ENCODE data around the gene CARMIL1. TPM values are rescaled to one million over a fixed set of nuclear protein-coding genes. Genes with fewer than 3 reads are reported as not detected.

The CARMIL1 gene
- polyA plus RNA-seq, 1 of the 3 experiments (the other 2 are of a cell fraction) = 1.7 TPM

DNA sequence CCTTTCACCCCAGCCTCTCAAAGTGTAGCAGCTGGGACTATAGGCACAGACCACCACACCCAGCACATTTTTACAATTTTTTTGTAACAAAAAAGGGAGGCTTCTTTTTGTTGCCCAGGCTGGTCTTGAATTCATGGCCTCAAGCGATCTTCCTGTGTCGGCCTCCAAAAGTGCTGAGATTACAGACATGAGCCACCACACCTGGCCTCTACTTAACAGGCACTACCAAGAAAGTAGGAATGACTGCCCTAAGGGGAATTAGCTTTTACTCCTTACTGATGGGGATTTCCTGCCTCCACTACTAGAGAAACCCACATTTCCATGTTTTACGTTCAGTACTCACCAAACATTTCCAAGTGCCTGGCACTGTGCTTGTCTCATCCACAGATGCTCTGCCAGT, 109.6 kb downstream of the CARMIL1 start:
- TF ChIP-seq RAD21 (IDR thresholded peaks at IDR 0.05; ENCODE audit: low read length) = no peak
- no peak for TF ChIP-seq RFX5 (IDR thresholded peaks at IDR 0.05; ENCODE audit: low read length)
- TF ChIP-seq MEF2A (IDR thresholded peaks at IDR 0.05; ENCODE audit: borderline replicate concordance, low read depth) = no peak
- no peak for TF ChIP-seq YY1 (IDR thresholded peaks at IDR 0.05; ENCODE audit: low read depth)
- TF ChIP-seq, protein P1, sequence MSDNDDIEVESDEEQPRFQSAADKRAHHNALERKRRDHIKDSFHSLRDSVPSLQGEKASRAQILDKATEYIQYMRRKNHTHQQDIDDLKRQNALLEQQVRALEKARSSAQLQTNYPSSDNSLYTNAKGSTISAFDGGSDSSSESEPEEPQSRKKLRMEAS (IDR thresholded peaks at IDR 0.05; ENCODE audit: low read depth) = no peak
- TF ChIP-seq MXI1 (IDR thresholded peaks at IDR 0.05; ENCODE audit: low read depth, low read length) = no peak
- no peak for TF ChIP-seq POLR2AphosphoS5 (IDR thresholded peaks at IDR 0.05; ENCODE audit: low read depth, low read length)
- H3K9me2 ChIP-seq = no peaks in the 10 kb centered on the region
- H2AFZ ChIP-seq (ENCODE audit: low read depth) = no peak overlapping the region
- no peaks in the 10 kb centered on the region; the same call in 1 of the 2 replicates for H3K9me3 ChIP-seq
- 81% methylated on average over 3 of the region's 3 CpGs for WGBS (ENCODE audit: low lambda C conversion rate)
- no peak overlapping the region for H3K27ac ChIP-seq (ENCODE audit: low read depth in 2 of 2, low read length in 1 of 2)
- ChIA-PET POLR2A (no interaction called here), CTCF (interaction anchor here (0.9 to 1.2 kb wide), 3 partner anchors 16 to 33 kb away, joined by 3 read pairs; no protein-coding TSS in a partner anchor)
- H4K20me1 ChIP-seq (ENCODE audit: insufficient read depth) = no peaks in the 10 kb centered on the region
- H3K79me2 ChIP-seq (ENCODE audit: insufficient read depth) = no peaks in the 10 kb centered on the region
- H3F3A ChIP-seq (replicated peaks; ENCODE audit: insufficient read depth) = no peaks in the 10 kb centered on the region
- H3K27me3 ChIP-seq (ENCODE audit: insufficient read depth) = no peaks in the 10 kb centered on the region
- no peaks in the 10 kb centered on the region for H3K36me3 ChIP-seq (replicated peaks in 1 of 2; ENCODE audit: control insufficient read depth in 1 of 2, insufficient read depth in 2 of 2, low read length in 1 of 2)
- no peak overlapping the region for H3K9ac ChIP-seq
- H3K4me1 ChIP-seq (ENCODE audit: control insufficient read depth in 1 of 2, insufficient read depth in 2 of 2, low read depth in 1 of 2, low read length in 1 of 2) = no peaks in the 10 kb centered on the region
- H3K4me2 ChIP-seq = no peak overlapping the region
- H3K4me3 ChIP-seq (ENCODE audit: low read depth in 2 of 2, low read length in 1 of 2) = no peak overlapping the region
- DNase-seq = no peak

DNA sequence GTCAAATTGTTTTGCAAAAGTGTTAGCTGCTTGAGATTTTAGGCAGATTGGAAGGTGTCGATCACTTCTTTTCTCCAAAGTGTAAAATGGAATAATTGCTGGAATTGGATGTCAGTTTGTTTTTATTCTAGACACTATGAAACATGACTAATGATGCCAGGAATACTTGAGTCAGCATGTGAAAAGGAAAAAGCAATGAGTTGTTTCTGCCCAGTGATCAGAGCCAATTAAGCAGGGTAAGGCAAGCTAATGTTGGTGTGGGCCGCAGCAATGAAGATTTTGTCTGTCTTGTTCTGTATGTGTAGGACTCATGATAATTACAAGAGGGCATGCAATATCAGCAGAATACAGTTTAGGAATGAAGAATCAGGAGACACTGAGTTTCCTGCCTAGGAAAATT, 110.3 kb downstream of the CARMIL1 start:
- Histone ChIP-seq H3F3A (replicated peaks; ENCODE audit: insufficient read depth) (no peaks in the 10 kb centered on the region), H3K9me3 (no peaks in the 10 kb centered on the region; the same call in 1 of the 2 replicates), H3K27ac (ENCODE audit: low read depth in 2 of 2, low read length in 1 of 2) (no peak overlapping the region), H4K20me1 (ENCODE audit: insufficient read depth) (no peaks in the 10 kb centered on the region), H3K9ac (no peak overlapping the region), H3K36me3 (replicated peaks in 1 of 2; ENCODE audit: control insufficient read depth in 1 of 2, insufficient read depth in 2 of 2, low read length in 1 of 2) (no peaks in the 10 kb centered on the region), H3K4me2 (no peak overlapping the region), H3K4me1 (ENCODE audit: control insufficient read depth in 1 of 2, insufficient read depth in 2 of 2, low read depth in 1 of 2, low read length in 1 of 2) (no peaks in the 10 kb centered on the region), H3K27me3 (ENCODE audit: insufficient read depth) (no peaks in the 10 kb centered on the region), H3K9me2 (no peaks in the 10 kb centered on the region), H3K4me3 (ENCODE audit: low read depth in 2 of 2, low read length in 1 of 2) (no peak overlapping the region), H3K79me2 (ENCODE audit: insufficient read depth) (no peaks in the 10 kb centered on the region), H2AFZ (ENCODE audit: low read depth) (no peak overlapping the region)
- DNase-seq = no peak
- TF ChIP-seq ELF1 (IDR thresholded peaks at IDR 0.05) = no peak
- TF ChIP-seq, protein P2, sequence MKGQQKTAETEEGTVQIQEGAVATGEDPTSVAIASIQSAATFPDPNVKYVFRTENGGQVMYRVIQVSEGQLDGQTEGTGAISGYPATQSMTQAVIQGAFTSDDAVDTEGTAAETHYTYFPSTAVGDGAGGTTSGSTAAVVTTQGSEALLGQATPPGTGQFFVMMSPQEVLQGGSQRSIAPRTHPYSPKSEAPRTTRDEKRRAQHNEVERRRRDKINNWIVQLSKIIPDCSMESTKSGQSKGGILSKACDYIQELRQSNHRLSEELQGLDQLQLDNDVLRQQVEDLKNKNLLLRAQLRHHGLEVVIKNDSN (IDR thresholded peaks at IDR 0.05; ENCODE audit: borderline replicate concordance, low read depth) = no peak
- no peak for TF ChIP-seq FOXJ3 (CRISPR knock-in tag; IDR thresholded peaks at IDR 0.05)
- TF ChIP-seq, protein P3, sequence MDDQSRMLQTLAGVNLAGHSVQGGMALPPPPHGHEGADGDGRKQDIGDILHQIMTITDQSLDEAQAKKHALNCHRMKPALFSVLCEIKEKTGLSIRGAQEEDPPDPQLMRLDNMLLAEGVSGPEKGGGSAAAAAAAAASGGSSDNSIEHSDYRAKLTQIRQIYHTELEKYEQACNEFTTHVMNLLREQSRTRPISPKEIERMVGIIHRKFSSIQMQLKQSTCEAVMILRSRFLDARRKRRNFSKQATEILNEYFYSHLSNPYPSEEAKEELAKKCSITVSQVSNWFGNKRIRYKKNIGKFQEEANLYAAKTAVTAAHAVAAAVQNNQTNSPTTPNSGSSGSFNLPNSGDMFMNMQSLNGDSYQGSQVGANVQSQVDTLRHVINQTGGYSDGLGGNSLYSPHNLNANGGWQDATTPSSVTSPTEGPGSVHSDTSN (IDR thresholded peaks at IDR 0.05) = no peak
- no peak for TF ChIP-seq GABPA (IDR thresholded peaks at IDR 0.05; ENCODE audit: low read depth)
- TF ChIP-seq RAD21 (IDR thresholded peaks at IDR 0.05; ENCODE audit: low read length) = no peak
- no peak for TF ChIP-seq MEF2A (IDR thresholded peaks at IDR 0.05; ENCODE audit: borderline replicate concordance, low read depth)
- no peak for TF ChIP-seq TCF12 (IDR thresholded peaks at IDR 0.05)
- TF ChIP-seq RCOR1 (IDR thresholded peaks at IDR 0.05; ENCODE audit: low read length) = no peak
- TF ChIP-seq, protein P4, sequence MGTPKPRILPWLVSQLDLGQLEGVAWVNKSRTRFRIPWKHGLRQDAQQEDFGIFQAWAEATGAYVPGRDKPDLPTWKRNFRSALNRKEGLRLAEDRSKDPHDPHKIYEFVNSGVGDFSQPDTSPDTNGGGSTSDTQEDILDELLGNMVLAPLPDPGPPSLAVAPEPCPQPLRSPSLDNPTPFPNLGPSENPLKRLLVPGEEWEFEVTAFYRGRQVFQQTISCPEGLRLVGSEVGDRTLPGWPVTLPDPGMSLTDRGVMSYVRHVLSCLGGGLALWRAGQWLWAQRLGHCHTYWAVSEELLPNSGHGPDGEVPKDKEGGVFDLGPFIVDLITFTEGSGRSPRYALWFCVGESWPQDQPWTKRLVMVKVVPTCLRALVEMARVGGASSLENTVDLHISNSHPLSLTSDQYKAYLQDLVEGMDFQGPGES (IDR thresholded peaks at IDR 0.05; ENCODE audit: low read depth, low read length) = no peak
- ChIA-PET POLR2A (no interaction called here), CTCF (interaction anchor here (0.9 to 1.2 kb wide), 2 partner anchors 15 to 27 kb away, joined by 3 read pairs; no protein-coding TSS in a partner anchor)
- WGBS (ENCODE audit: low lambda C conversion rate) = 83% methylated on average over 2 of the region's 2 CpGs
